NCI-H510A treated with DMSO at 0.1 percent for 48 hours (cell line): ENCODE results near the gene MANSC4.

ENCODE experiments used
- DNase-seq: peaks from one replicate; lab custom pipeline; 2025; lab: John Stamatoyannopoulos, UW

The MANSC4 gene

GRCh38 chr12:27800819-27801218 lies 20.8 kb upstream of the MANSC4 start:
- no peak for DNase-seq

- DNase-seq = no peak
Measured at GRCh38 chr12:27797301-27798025, 17.4 kb upstream of the MANSC4 start.

GRCh38 chr12:27796128-27796527 lies 16.1 kb upstream of the MANSC4 start:
- no peak for DNase-seq

GRCh38 chr12:27794818-27795584 lies 15.0 kb upstream of the MANSC4 start:
- DNase-seq = no peak

- DNase-seq = no peak
Measured at GRCh38 chr12:27790179-27790578, 10.1 kb upstream of the MANSC4 start.

- DNase-seq = no peak
Measured at GRCh38 chr12:27787559-27787958, 7.5 kb upstream of the MANSC4 start.

GRCh38 chr12:27785882-27786570 lies 6.0 kb upstream of the MANSC4 start:
- no peak for DNase-seq

GRCh38 chr12:27782481-27782880 lies 2.4 kb upstream of the MANSC4 start:
- DNase-seq = no peak

- DNase-seq = no peak
Measured at GRCh38 chr12:27781680-27782079, 1.6 kb upstream of the MANSC4 start.

- peak; percentile 31 for DNase-seq
Measured at GRCh38 chr12:27780612-27781408, 774 bp upstream of the MANSC4 start.

GRCh38 chr12:27779416-27779919 lies 568 bp downstream of the MANSC4 start:
- no peak for DNase-seq

- no peak for DNase-seq
Measured at GRCh38 chr12:27778206-27778605, 1.8 kb downstream of the MANSC4 start.

GRCh38 chr12:27777141-27777540 lies 2.9 kb downstream of the MANSC4 start:
- no peak for DNase-seq

- no peak for DNase-seq
Measured at GRCh38 chr12:27772328-27773049, 7.5 kb downstream of the MANSC4 start.

- DNase-seq = no peak
Measured at GRCh38 chr12:27771481-27772327, 8.3 kb downstream of the MANSC4 start.

GRCh38 chr12:27769142-27769673 lies 10.8 kb downstream of the MANSC4 start:
- DNase-seq = no peak

- no peak for DNase-seq
Measured at GRCh38 chr12:27766587-27766986, 13.4 kb downstream of the MANSC4 start.

- DNase-seq = no peak
Measured at GRCh38 chr12:27762757-27763156, 17.3 kb downstream of the MANSC4 start.

GRCh38 chr12:27756670-27757195 lies 23.3 kb downstream of the MANSC4 start:
- no peak for DNase-seq

- peak; percentile 10 for DNase-seq
Measured at GRCh38 chr12:27754795-27755194, 25.2 kb downstream of the MANSC4 start.
